Natural killer cell treated with Interleukin-12 subunit alpha and Interleukin-12 subunit beta and Interleukin-15 and Interleukin-18, amount 100 ng/mL, for 72 hours (primary cell): ENCODE data around the gene KRTAP2-2. TPM values are rescaled to one million over a fixed set of nuclear protein-coding genes. Genes with fewer than 3 reads are reported as not detected.
"Not testable (repeated sequence)": the region's sequence is repeated elsewhere in the genome, so short reads cannot be mapped to it uniquely, and the experiment has no call there.

Experiments used
- ATAC-seq, 2 donors: fragments of 150-1000 bp; cut with Tn5 transposase in 1 of 2; sonication (Bioruptor Pico), chemical (Tn5 transposase) in 1 of 2; 2 replicates each; pipeline ENCODE4 v1.10.0; 2021
- DNase-seq: peaks from one replicate; pipeline ENCODE4 v3.0.0; 2022; ENCODE audit warnings: low spot score
- H3K27ac Mint-ChIP-seq, 2 donors: 1 replicate in 1 of 2; 2 replicates in 1 of 2; pipeline ENCODE4 v1.8.0; 2022; ENCODE audit warnings: mixed read lengths in 2 of 2, mild to moderate bottlenecking in 1 of 2, moderate library complexity in 1 of 2
- H3K27me3 Mint-ChIP-seq, 2 donors: 1 replicate in 1 of 2; 2 replicates in 1 of 2; pipeline ENCODE4 v1.8.0; 2022; ENCODE audit warnings: mixed read lengths in 2 of 2
- H3K36me3 Mint-ChIP-seq: one replicate; pipeline ENCODE4 v1.8.0; 2022; ENCODE audit warnings: mixed read lengths
- H3K4me1 Mint-ChIP-seq, 2 donors: 1 replicate in 1 of 2; 2 replicates in 1 of 2; pipeline ENCODE4 v1.8.0; 2022; ENCODE audit warnings: low read depth in 2 of 2, mixed read lengths in 2 of 2, mild to moderate bottlenecking in 1 of 2
- H3K4me3 Mint-ChIP-seq: one replicate; pipeline ENCODE4 v1.8.0; 2022; ENCODE audit warnings: mixed read lengths
- H3K9me3 Mint-ChIP-seq: 2 replicates; pipeline ENCODE4 v1.8.0; 2022; ENCODE audit warnings: mixed read lengths
- total RNA-seq, 2 donors: library from RNA; stranded (reverse); gene quantifications; one replicate each; pipeline ENCODE4 v1.2.3, GENCODE V29; 2022

Gene KRTAP2-2
- total RNA-seq, 2 donors from 2014 or later, result not detected

DNA sequence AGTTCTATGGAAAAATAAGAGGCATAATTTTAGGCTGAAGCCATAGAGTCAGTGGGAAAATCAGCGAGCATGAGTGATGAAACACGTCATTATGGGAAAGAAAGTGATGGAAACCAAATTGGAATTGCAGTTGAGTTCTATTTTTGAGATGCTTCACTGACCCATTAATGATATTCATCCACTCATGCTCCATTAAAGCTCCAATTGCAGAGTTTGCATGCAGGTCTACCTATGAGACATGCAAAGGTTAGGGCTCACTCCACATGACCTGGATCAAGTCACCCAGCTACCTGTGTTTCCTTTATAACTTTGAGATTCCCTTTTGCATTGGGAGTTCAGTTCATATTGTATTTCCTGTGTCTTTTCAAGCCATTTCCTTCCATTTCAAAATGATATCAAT is 18.6 kb upstream of the KRTAP2-2 start:
- Mint-ChIP-seq H3K36me3 (no peaks in the 10 kb centered on the region), H3K4me3 (no peak overlapping the region), H3K4me1 (no peaks in the 10 kb centered on the region), H3K27ac (no peak overlapping the region), H3K9me3 (no peaks in the 10 kb centered on the region), H3K27me3 (peaks cover 24 to 27% of the 10 kb centered on the region in 2 donors)
- ATAC-seq, result no peak
- no peak for DNase-seq

DNA sequence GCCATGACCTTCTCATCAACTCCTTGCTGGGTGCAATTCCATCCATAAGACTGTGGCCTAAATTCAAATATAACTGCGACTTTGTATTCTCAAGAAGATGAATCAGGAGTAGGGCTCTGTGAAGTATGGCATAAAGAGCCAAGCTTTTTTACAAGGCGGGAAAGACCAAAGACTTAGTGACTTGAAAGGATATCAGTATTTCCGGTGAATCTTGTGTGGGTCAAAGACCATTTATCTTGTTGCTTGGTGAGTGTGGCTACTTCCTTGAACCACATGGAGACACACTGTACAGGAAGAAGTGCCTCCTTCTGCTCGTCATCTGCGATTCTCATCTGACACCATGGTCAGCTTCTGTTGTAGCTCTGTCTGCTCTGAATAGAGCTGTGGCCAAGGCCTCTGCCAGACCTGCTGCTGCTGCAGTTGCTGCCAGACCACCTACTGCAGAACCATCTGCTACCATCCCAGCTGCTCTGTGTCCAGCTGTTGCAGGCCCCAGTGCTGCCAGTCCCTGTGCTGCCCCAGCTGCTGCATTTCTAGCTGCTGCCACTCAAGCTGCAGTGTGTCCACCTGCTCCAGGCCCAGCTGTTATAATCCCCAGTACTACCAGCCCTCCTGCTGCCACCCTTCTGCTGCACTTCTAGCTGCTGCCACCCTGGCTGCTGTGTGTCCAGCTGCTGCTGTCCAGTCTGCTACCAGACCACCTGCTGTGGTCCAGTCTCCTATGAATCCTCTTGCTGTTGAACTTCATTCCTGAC is 16.8 kb upstream of the KRTAP2-2 start:
- Mint-ChIP-seq H3K4me3 (no peak overlapping the region), H3K27me3 (peaks cover 15 to 20% of the 10 kb centered on the region in 2 donors), H3K4me1 (no peaks in the 10 kb centered on the region), H3K27ac (no peak overlapping the region), H3K9me3 (no peaks in the 10 kb centered on the region), H3K36me3 (no peaks in the 10 kb centered on the region)
- peak in 1 of 2 donors; percentile 45 for ATAC-seq
- no peak for DNase-seq

DNA sequence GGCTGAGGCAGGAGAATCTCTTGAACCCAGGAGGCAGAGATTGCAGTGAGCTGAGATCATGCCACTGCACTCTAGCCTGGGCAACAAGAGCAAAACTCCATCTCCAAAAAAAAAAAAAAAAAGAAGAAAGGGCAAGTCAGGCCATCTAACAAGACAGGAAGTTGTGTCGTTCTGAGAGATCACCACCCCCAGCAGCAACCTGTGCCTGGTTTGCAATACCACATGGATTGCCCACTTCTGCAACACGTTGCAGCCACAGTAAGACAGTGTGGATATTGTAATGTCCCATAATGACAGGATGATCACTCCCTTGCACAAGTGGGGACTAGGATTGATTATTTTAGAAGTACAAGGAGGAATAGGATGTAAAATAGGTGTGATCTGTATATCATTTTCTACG is 14.0 kb upstream of the KRTAP2-2 start:
- H3K4me3 Mint-ChIP-seq, result no peak overlapping the region
- H3K27ac Mint-ChIP-seq, result no peak overlapping the region
- no peaks in the 10 kb centered on the region for H3K4me1 Mint-ChIP-seq
- DNase-seq (no peak), ATAC-seq (no peak)
- no peaks in the 10 kb centered on the region for H3K9me3 Mint-ChIP-seq
- H3K27me3 Mint-ChIP-seq, result peaks cover 4 to 11% of the 10 kb centered on the region in 2 donors
- H3K36me3 Mint-ChIP-seq, result no peaks in the 10 kb centered on the region

DNA sequence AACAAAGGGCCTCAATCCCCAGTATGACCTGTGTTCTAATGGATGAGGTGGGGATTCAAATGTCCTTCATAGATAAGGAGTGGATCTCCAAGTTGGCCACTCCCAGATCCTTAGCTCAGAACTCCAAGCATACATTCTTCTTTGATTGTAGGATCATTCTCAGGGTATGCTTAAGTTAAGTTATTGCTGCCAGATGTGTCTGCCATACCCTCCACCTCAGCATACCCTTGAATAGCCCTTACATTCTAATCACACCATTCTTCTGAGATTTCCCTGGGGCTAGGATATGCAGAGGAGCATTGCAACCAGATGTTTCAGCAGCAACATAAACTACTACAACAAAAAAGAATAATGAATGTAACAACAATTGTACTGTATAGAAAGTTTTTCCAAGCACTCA is 12.3 kb upstream of the KRTAP2-2 start:
- Mint-ChIP-seq H3K9me3 (no peaks in the 10 kb centered on the region), H3K27me3 (peaks cover 6 to 17% of the 10 kb centered on the region in 2 donors), H3K4me1 (no peaks in the 10 kb centered on the region), H3K4me3 (no peak overlapping the region), H3K27ac (no peak overlapping the region), H3K36me3 (no peaks in the 10 kb centered on the region)
- ATAC-seq (no peak), DNase-seq (no peak)

DNA sequence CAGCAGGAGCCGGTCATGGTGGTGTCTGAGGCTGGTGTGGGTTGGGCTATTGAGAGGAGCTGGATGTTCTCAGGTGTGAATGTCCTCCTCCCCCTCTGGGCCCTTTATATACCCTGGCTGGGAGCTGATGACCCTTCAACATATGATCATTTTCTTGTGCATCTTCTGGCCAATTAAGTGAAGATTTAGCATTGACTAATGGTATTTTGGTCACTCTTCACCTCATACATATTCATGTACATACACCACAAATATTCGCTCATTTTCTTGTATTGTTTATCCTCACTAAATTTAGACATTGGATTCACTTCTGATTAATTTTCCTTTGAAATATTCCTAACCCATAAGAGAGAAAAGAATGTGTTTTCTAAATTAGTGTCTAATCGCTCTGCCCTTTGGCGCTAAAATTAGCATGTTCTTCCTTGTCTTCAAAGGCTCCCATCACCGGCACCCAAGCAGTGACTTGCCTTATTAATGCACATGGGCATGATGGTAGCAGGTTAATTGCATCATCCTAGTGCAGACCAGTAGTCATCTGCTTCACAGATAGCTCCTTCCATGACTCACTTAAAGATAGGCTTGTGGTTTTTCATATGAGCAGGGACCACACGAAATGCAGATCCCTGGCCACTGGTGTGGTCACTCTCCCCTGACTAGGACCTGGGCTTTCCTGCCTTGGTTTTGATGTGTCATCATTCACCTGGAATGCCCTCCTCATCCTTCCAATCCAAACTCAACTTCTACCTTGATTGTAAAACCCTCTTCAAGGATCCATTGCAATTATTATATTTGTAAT is 11.0 kb upstream of the KRTAP2-2 start, which contains the start of gene KRTAP2-4:
Gene KRTAP2-4, minus strand, starts transcription at position 51 of the 796 bp plus-strand sequence. Its CDS starts 34 bp downstream, at position 17.
- H3K4me3 Mint-ChIP-seq, result no peak within 1 kb of the TSS
- H3K36me3 Mint-ChIP-seq, result no peaks in the 10 kb centered on the region
- H3K27ac Mint-ChIP-seq, result no peak within 1 kb of the TSS
- peak; percentile 11 to 53 for ATAC-seq
- no peaks in the 10 kb centered on the region for H3K9me3 Mint-ChIP-seq
- H3K27me3 Mint-ChIP-seq, result peaks cover 11 to 30% of the 10 kb centered on the region in 2 donors
- DNase-seq, result no peak
- H3K4me1 Mint-ChIP-seq, result no peaks in the 10 kb centered on the region

DNA sequence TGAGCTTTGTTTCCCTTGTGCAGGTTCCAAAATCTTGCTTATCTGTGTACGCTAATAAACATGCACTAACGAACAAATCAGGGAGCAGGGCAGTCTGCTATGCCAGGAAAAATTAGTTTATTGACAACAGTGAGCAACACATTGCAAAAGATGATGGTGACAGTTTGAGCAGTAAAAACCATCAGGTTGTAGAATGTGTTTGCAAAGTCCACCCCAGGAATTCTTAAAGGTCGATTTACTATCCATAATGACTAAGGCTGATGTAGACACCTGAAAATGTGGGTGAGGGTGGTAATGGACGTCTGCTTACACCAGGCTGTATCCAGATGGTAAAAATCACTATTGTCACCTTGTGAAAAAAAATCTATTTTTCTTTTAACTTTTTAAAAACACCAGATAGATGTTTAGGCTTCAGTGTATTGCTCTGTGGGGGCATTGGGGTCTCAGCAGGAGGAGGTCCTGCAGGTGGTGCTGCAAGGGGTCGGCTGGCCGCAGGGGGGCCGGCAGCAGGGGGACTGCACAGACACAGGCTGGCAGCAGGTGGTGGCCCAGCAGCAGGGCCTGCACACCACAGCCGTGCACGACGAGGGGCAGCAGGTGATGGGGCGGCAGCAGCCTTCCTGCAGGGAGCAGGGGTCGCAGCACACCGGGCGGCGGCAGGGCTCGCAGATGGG is 10.1 kb upstream of the KRTAP2-2 start:
- H3K27ac Mint-ChIP-seq, result not testable (repeated sequence)
- ATAC-seq, result peak in 1 of 2 donors; percentile 7

DNA sequence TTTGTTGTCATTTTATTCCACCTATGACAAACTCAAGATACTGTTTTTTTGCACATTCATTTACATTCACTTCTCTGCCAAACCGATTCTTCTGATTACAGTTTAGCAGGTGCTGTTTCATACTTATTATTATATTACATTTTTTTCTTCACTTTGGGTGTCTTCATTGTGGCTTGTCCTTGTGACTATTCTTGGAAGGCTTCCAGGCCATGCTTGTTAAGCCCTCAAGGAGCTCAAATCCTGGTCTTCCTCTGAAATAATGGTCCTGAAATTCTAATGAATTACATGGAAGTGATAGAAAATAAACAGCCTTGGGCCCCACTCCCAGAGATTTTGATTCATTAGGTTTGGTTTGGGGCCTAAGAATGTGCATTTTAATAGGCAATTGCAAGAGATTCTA is 9.3 kb upstream of the KRTAP2-2 start:
- peaks cover 23 to 43% of the 10 kb centered on the region in 2 donors for H3K27me3 Mint-ChIP-seq
- ATAC-seq (no peak), DNase-seq (no peak)
- H3K9me3 Mint-ChIP-seq, result no peaks in the 10 kb centered on the region
- no peaks in the 10 kb centered on the region for H3K4me1 Mint-ChIP-seq
- no peak overlapping the region for H3K27ac Mint-ChIP-seq
- H3K36me3 Mint-ChIP-seq, result no peaks in the 10 kb centered on the region
- H3K4me3 Mint-ChIP-seq, result no peak overlapping the region

More for the DNA sequence above, 10.1 kb upstream of the KRTAP2-2 start:
- not testable (repeated sequence) for H3K9me3 Mint-ChIP-seq, H3K4me3 Mint-ChIP-seq, H3K4me1 Mint-ChIP-seq, H3K36me3 Mint-ChIP-seq, DNase-seq
- peaks cover 20 to 39% of the 10 kb centered on the region in 2 donors for H3K27me3 Mint-ChIP-seq

DNA sequence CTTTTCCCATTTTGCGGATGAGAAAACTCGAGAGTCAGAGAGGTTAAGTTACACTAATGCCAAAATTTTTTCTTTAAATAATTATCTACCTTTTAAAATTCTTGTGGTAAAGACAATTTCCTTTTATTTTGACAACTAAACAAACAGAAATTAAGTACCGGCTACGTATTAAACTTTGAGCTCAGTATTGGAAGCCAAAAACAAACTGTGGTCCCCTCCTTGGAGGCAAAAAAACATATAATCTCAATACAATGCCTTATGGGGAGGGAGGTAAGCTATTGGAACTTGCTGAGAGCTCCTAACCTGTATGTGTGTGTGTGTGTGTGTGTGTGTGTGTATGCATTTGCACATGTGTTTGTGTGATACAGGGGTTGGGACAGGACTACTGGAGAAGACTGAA is 8.4 kb upstream of the KRTAP2-2 start:
- no peak overlapping the region for H3K4me3 Mint-ChIP-seq
- no peak overlapping the region for H3K27ac Mint-ChIP-seq

DNA sequence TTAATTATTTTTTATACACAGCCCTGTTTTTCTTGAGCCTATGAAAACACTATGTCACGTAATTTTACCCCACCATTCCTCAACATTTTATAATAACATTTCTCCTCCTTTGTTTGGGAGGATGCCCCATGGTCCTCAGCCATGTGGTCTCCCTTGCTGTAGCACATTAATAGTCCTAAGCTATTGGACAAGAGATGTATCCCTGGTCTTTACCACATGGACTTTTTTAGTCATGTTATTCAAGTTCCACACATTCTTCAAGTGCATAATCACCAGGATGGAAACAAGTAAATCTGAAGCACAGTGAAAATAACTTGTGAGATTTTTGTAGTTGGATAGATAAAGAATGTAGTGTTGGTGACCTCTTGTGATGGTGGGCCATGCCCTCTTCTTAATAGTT is 6.9 kb upstream of the KRTAP2-2 start:
- Mint-ChIP-seq H3K9me3 (no peaks in the 10 kb centered on the region), H3K36me3 (peaks cover 4% of the 10 kb centered on the region), H3K4me3 (no peak overlapping the region), H3K27ac (no peak overlapping the region), H3K4me1 (no peaks in the 10 kb centered on the region), H3K27me3 (peaks cover 34 to 57% of the 10 kb centered on the region in 2 donors)
- DNase-seq (no peak), ATAC-seq (no peak)

More for the DNA sequence above, 8.4 kb upstream of the KRTAP2-2 start:
- no peak for ATAC-seq
- peaks cover 26 to 48% of the 10 kb centered on the region in 2 donors for H3K27me3 Mint-ChIP-seq
- no peaks in the 10 kb centered on the region for H3K36me3 Mint-ChIP-seq
- DNase-seq, result no peak
- H3K9me3 Mint-ChIP-seq, result no peaks in the 10 kb centered on the region
- H3K4me1 Mint-ChIP-seq, result no peaks in the 10 kb centered on the region

DNA sequence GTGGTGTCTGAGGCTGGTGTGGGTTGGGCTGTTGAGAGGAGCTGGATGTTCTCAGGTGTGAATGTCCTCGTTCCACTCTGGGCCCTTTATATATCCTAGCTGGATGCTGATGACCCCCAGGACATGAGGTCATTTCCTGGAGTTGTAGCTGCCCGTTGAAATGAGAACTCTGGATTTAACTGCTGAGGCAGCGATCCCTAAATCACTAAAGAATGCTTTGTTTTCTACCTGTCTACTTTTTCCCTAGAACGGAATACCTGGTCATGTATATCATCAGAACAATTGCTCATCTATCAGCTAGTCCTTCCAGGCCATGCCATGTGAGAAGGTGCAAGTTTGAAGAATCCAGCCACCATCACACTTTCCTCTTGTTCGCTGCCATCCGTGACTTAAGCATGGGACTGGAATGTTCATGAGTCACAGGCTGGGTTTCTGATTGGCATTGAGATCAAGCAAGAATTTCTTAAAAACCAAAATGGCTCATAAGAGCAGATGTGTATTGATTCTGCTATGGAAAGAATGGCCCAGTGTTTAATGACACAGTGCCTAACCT is 5.1 kb upstream of the KRTAP2-2 start, which contains the start of gene KRTAP2-3:
Gene KRTAP2-3, minus strand, starts transcription at position 63 of the 553 bp plus-strand sequence. CDS start 64 bp downstream, outside the sequence.
- DNase-seq, result no peak
- no peaks in the 10 kb centered on the region for H3K4me1 Mint-ChIP-seq
- no peaks in the 10 kb centered on the region for H3K9me3 Mint-ChIP-seq
- H3K4me3 Mint-ChIP-seq, result no peak within 1 kb of the TSS
- no peak for ATAC-seq
- peaks cover 4% of the 10 kb centered on the region for H3K36me3 Mint-ChIP-seq
- peaks cover 35 to 59% of the 10 kb centered on the region in 2 donors for H3K27me3 Mint-ChIP-seq
- no peak within 1 kb of the TSS for H3K27ac Mint-ChIP-seq

DNA sequence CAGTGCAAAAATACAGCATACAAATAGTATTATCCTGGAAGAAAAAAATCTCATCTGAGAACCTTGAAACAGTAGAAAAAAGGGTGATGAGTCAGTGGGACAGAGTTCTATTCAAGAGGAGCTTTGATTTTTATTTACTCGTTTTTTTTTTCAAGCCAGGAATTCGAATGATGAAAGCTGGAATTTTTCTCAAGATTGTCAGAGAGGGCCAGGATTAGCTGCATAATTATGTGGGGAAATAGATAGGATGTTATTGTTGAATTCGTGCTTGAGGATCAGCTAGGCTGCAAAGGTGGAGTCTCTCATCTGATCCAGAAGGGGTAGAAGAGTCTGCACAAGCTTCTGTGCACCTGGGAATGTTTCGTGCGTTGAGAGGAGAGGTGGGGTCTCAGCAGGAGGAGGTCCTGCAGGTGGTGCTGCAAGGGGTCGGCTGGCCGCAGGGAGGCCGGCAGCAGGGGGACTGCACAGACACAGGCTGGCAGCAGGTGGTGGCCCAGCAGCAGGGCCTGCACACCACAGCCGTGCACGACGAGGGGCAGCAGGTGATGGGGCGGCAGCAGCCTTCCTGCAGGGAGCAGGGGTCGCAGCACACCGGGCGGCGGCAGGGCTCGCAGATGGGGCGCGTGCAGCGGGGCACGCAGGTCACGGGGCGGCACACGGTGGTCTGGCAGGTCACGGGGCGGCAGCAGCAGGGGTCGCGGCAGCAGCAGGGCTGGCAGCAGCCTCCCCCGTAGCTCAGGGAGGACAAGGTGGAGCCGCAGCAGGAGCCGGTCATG is 4.4 kb upstream of the KRTAP2-2 start:
- not testable (repeated sequence) for H3K9me3 Mint-ChIP-seq, H3K4me1 Mint-ChIP-seq, H3K4me3 Mint-ChIP-seq, DNase-seq, H3K36me3 Mint-ChIP-seq, H3K27ac Mint-ChIP-seq
- peaks cover 35 to 60% of the 10 kb centered on the region in 2 donors for H3K27me3 Mint-ChIP-seq
- ATAC-seq, result peak in 1 of 2 donors; percentile 40

DNA sequence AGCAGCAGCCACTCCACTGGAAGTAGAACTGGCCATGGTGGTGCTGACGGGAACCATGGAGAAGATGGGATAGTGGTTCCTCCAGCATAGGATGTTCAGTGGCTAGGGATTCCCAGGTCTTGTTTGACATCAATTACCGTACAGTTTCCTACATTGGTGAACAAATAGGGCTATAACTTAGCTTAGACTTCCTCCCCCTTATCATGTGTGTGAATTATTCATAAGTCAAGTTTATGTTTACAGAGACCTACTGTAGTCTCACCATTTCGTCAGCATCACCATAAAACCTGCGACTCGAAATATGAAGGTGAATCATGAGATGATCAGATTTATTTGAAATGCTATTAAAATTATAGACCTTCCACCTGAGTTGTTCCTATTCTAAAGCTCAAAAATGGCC is 3.7 kb upstream of the KRTAP2-2 start:
- H3K27me3 Mint-ChIP-seq, result peaks cover 35 to 60% of the 10 kb centered on the region in 2 donors
- DNase-seq (no peak), ATAC-seq (no peak)
- H3K36me3 Mint-ChIP-seq, result peaks cover 4% of the 10 kb centered on the region
- no peaks in the 10 kb centered on the region for H3K4me1 Mint-ChIP-seq
- no peak overlapping the region for H3K4me3 Mint-ChIP-seq
- H3K9me3 Mint-ChIP-seq, result no peaks in the 10 kb centered on the region
- no peak overlapping the region for H3K27ac Mint-ChIP-seq

DNA sequence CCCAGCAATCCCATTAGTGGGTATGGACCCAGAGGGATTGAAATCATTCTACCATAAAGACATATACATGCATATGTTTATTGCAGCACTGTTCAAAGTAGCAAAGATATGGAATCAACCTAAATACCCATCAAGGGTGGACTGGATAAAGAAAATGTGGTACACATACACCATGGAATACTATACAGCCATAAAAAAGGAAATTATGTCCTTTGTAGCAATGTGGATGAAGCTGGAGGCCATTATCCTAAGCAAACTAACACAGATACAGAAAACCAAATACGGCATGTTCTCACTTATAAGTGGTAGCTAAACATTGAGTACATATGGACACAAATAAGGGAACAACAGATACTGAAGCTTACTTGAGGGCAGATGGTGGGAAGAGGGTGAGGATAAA is 2.5 kb upstream of the KRTAP2-2 start:
- H3K4me1 Mint-ChIP-seq, result no peaks in the 10 kb centered on the region
- H3K27me3 Mint-ChIP-seq, result peaks cover 37 to 71% of the 10 kb centered on the region in 2 donors
- H3K9me3 Mint-ChIP-seq, result no peaks in the 10 kb centered on the region
- peaks cover 4% of the 10 kb centered on the region for H3K36me3 Mint-ChIP-seq
- ATAC-seq, result no peak
- no peak overlapping the region for H3K27ac Mint-ChIP-seq
- no peak overlapping the region for H3K4me3 Mint-ChIP-seq
- no peak for DNase-seq
